Measurements from ENCODE around the gene TRPC4.

- TF ChIP-seq SNAI2 (CRISPR knock-in tag; IDR thresholded peaks at IDR 0.05) (no peak), RARB (CRISPR knock-in tag; IDR thresholded peaks at IDR 0.05) (no peak), CREB5 (CRISPR knock-in tag; IDR thresholded peaks at IDR 0.05; ENCODE audit: low read depth) (no peak), ZFP3 (CRISPR knock-in tag; IDR thresholded peaks at IDR 0.05) (no peak), ESRRG (CRISPR knock-in tag; IDR thresholded peaks at IDR 0.05) (no peak), ZC3H10 (CRISPR knock-in tag; IDR thresholded peaks at IDR 0.05) (no peak), OSR1 (CRISPR knock-in tag; IDR thresholded peaks at IDR 0.05) (no peak), PATZ1 (CRISPR knock-in tag; IDR thresholded peaks at IDR 0.05; ENCODE audit: borderline replicate concordance) (no peak), TOX (CRISPR knock-in tag; IDR thresholded peaks at IDR 0.05; ENCODE audit: borderline replicate concordance) (no peak), ZNF8 (CRISPR knock-in tag; IDR thresholded peaks at IDR 0.05) (no peak), ZFP30 (CRISPR knock-in tag; IDR thresholded peaks at IDR 0.05) (no peak), BACH2 (CRISPR knock-in tag; IDR thresholded peaks at IDR 0.05; ENCODE audit: borderline replicate concordance) (no peak), ZNF565 (CRISPR knock-in tag; conservative IDR thresholded peaks at IDR 0.05; ENCODE audit: low read depth) (no peak)
Observed at GRCh38 chr13:37669845-37670244, 199.7 kb downstream of the TRPC4 start.

All from SK-N-SH treated with all-trans-retinoic acid at 6 μM for 48 hours (cell line).